Measurements from ENCODE around the gene NME8.

NME8 gene

GRCh38 chr7:37933018-37933566 is 84.7 kb downstream of the NME8 start:
- DNase-seq (ENCODE audit: low read depth, low spot score) = no peak

DNA sequence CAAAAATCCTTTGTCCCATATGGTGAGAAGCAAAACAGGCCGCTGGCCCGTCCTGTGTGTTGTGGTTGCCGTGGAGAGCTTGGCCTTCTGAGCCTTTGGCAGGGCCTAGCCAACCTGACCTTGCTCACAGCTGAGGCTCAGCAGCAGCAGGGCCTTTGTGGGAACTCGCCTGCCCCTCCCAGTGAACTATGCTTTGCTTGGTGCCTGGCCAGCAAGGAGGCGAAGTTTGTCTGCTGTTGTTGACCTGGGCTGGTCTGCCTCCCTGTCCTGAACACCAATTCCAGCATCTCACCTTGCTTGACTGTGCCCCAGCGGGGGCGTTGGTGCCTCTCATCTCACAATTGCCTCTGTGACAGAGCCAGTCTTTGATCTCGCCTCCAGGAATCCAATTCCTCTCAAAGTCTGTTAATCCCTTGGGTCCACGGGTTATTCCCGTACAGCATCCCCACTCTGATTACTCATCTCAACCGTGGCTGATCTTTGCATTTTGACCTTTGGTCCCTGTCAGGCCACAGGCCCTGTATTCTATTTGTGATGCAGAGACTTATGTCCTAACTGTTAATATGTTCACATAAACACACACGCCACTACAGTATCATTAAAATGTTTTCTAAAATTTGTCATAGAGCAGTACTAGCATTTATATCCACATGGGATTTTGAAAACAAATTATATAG is 94.7 kb downstream of the NME8 start:
- DNase-seq (ENCODE audit: low read depth, low spot score) = no peak

DNA sequence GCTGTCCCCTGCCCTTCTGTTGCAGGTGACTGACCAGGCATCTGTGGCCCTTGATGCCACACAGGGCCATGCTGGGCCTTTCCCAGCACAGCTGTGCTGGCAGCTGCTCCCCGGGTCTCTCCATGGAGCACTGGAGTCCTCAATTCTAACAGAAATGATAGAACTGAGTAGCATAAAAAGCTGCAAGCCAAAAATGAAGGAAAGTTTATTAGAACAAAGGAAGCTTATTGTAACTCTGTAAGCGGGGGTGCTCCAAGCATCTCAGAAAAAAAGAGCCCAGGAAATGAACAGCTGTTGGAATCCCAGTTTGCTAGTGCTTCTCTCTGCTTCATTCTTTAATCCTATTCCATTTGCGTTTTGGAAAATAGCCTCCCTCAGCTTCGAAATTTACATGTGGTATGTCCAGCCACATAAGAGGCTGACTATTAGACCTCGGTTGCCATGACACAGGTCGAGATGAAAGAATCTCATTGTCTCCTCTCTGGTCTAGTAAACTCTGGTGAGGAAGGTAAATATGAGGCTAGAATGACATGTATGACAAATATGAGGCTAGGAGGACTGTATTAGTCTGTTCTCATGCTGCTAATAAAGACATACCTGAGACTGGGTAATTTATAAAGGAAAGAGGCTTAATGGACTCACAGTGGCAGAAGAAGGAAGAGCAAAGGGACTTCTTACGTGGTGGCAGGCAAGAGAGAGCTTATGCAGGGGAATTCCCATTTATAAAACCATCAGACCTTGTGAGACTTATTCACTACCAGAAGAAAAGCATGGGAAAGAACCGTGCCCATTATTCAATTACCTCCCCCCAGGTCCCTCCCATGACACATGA is 95.7 kb downstream of the NME8 start:
- no peak for DNase-seq (ENCODE audit: low read depth, low spot score)

DNA sequence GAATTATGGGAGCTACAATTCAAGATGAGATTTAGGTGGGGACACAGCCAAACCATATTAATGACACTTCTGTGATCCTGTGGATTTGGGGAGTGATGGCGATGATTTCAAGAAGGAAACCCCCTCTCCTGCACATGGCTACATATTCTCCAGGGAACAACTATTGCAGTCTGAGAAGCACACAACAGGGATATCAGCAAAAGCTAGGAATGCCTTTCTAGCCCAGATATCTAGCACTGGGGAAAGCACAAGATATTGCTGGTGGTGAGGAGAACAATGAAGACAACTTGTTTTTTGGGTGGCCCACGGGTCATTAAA is 96.3 kb downstream of the NME8 start:
- no peak for DNase-seq (ENCODE audit: low read depth, low spot score)

GRCh38 chr7:37945336-37945735 is 96.9 kb downstream of the NME8 start:
- no peak for DNase-seq (ENCODE audit: low read depth, low spot score)

DNA sequence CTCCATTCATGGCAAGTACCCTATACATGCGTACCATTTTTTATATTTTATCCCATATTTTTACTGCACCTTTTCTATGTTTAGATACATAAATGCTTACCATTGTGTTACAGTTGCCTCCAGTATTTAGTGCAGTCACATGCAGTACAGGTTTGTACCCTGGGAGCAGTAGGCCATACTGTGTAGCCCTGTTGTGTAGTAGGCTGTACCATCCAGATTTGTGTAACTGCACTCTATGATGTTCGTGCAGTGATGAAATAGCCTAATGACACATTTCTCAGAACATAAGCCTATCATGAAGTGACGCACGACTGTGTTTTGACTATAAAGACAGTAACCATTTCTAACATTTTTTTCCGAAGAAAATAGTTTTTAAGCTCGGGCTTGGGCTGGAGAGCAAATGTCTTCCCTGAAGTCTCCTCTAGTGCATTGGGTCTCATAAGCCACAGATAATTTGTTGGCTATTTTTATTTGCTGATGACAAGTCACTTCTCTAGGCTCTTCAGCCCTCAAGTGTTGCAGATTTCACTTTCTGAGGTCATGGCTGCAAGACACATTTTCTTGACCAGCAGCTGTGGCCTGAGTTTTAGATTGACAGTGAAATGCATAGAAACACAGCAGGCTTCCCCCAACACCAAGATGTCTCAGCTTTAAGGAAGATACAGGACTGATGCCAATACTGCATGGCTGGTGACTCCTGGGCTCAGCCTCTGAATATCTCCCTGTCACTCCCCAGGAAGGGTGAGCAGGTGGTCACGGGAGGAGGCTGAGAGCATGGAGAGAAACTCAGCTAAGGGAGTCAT is 98.9 kb downstream of the NME8 start:
- no peak for DNase-seq (ENCODE audit: low read depth, low spot score)

- DNase-seq (ENCODE audit: low read depth, low spot score) = no peak
These were observed 99.5 kb downstream of the NME8 start for GRCh38 chr7:37947941-37948210.

All from activated CD4-positive, CD25-positive, alpha-beta regulatory T cell treated with anti-CD3 and anti-CD28 coated beads, Interleukin-2, amount 50 U/mL, for 16 hours (primary cell).